HEK293 (cell line): Measurements from ENCODE around the gene NAGA.

ENCODE experiments used
- CTCF ChIP-seq: fragments of 450-650 bp; formaldehyde crosslinking; IDR thresholded peaks from 2 replicates; pipeline ENCODE4 v1.5.1; 2016; ENCODE audit warnings: missing biosample characterization, missing genetic modification characterization
- ZNF274 ChIP-seq, 2 experiments: fragments of 200-500 bp in 1 of 2; fragments of 450-650 bp in 1 of 2; sonication (Bioruptor generic) in 1 of 2; formaldehyde crosslinking in 1 of 2; IDR thresholded peaks; 2 replicates each; pipeline versions ENCODE4 v1.5.1 to v1.6.1; 2014 to 2016; ENCODE audit warnings: borderline replicate concordance in 1 of 2, inconsistent platforms in 1 of 2, low read length in 1 of 2, missing biosample characterization in 1 of 2, missing genetic modification characterization in 1 of 2
- ZXDB ChIP-seq: fragments of 450-650 bp; formaldehyde crosslinking; IDR thresholded peaks from 2 replicates; pipeline ENCODE4 v1.5.1; 2016; ENCODE audit warnings: missing biosample characterization, missing genetic modification characterization

GRCh38 chr22:42041784-42042183, 28.8 kb downstream of the NAGA start:
- TF ChIP-seq CTCF (tag by site-specific recombination): no peak
- TF ChIP-seq ZXDB (tag by site-specific recombination): no peak
- TF ChIP-seq ZNF274 (IDR thresholded peaks at IDR 0.05; ENCODE audit: low read length): no peak
- TF ChIP-seq ZNF274 (tag by site-specific recombination; IDR thresholded peaks at IDR 0.05; ENCODE audit: borderline replicate concordance): no peak
